ENCODE measurements around the gene DNM2.
"Not testable (repeated sequence)": the region's sequence is repeated elsewhere in the genome, so short reads cannot be mapped to it uniquely, and the experiment has no call there.

- not testable (repeated sequence) for TF ChIP-seq CTCF (IDR thresholded peaks at IDR 0.05); REST (IDR thresholded peaks at IDR 0.05; ENCODE audit: insufficient read depth in 1 of 2, low read depth in 2 of 2, low read length in 1 of 2)
Measured at GRCh38 chr19:10746437-10746836, 28.6 kb downstream of the DNM2 start.
